H9 (cell line): ENCODE measurements around the gene ZNF587. TPM values are rescaled to one million over a fixed set of nuclear protein-coding genes. Genes with fewer than 3 reads are reported as not detected.
A peak's percentile ranks its signal among the peaks of the same experiment; 100 is the strongest.

ENCODE experiments used
- DNase-seq: peaks from one replicate; pipeline ENCODE4 v3.0.0-alpha.2; 2017
- H2AFZ ChIP-seq: one replicate; pipeline ENCODE4 v1.6.1; 2013; ENCODE audit warnings: mild to moderate bottlenecking, low read length, control low read depth, moderate library complexity
- H2AK5ac ChIP-seq: 2 replicates; pipeline ENCODE4 v1.6.1; 2013; ENCODE audit warnings: low read length, control low read depth, mixed read lengths; ENCODE audit not compliant: insufficient read length
- H2BK120ac ChIP-seq: one replicate; pipeline ENCODE4 v1.6.1; 2013; ENCODE audit warnings: low read depth, mild to moderate bottlenecking, low read length, control low read depth, inconsistent platforms; ENCODE audit not compliant: poor library complexity, severe bottlenecking
- H2BK12ac ChIP-seq: 2 replicates; pipeline ENCODE4 v1.6.1; 2013; ENCODE audit warnings: low read length, control low read depth, mixed read lengths, low read depth; ENCODE audit not compliant: insufficient read length
- H2BK15ac ChIP-seq: 2 replicates; pipeline ENCODE4 v1.6.1; 2013; ENCODE audit warnings: low read depth, low read length, control low read depth
- H2BK20ac ChIP-seq: one replicate; pipeline ENCODE4 v1.6.1; 2013; ENCODE audit warnings: low read depth, mild to moderate bottlenecking, low read length, control low read depth, inconsistent platforms; ENCODE audit not compliant: poor library complexity, severe bottlenecking
- H2BK5ac ChIP-seq: 2 replicates; pipeline ENCODE4 v1.6.1; 2013; ENCODE audit warnings: low read length, control low read depth, mixed read lengths; ENCODE audit not compliant: insufficient read length
- H3K14ac ChIP-seq: 2 replicates; pipeline ENCODE4 v1.6.1; 2013; ENCODE audit warnings: low read length, control low read depth; ENCODE audit not compliant: insufficient read depth
- H3K18ac ChIP-seq: 2 replicates; pipeline ENCODE4 v1.6.1; 2013; ENCODE audit warnings: low read depth, mild to moderate bottlenecking, mixed read lengths, low read length, control low read depth; ENCODE audit not compliant: insufficient read length
- H3K23ac ChIP-seq: 2 replicates; pipeline ENCODE4 v1.6.1; 2013; ENCODE audit warnings: low read length, control low read depth, mixed read lengths, low read depth; ENCODE audit not compliant: insufficient read length
- H3K23me2 ChIP-seq: 2 replicates; pipeline ENCODE4 v1.6.1; 2013; ENCODE audit warnings: low read depth, mild to moderate bottlenecking, mixed read lengths, low read length, control low read depth; ENCODE audit not compliant: insufficient read length, poor library complexity, severe bottlenecking
- H3K27ac ChIP-seq: 2 replicates; pipeline ENCODE4 v1.5.1; 2013; ENCODE audit warnings: low read length, control low read depth, mixed read lengths, low read depth; ENCODE audit not compliant: insufficient read length
- H3K27me3 ChIP-seq: 2 replicates; pipeline ENCODE4 v1.6.1; 2013; ENCODE audit warnings: low read length, control low read depth, inconsistent platforms; ENCODE audit not compliant: insufficient read depth
- H3K4ac ChIP-seq: 2 replicates; pipeline ENCODE4 v1.6.1; 2013; ENCODE audit warnings: low read depth, mild to moderate bottlenecking, control low read depth, inconsistent platforms, low read length, moderate library complexity
- H3K4me1 ChIP-seq: 2 replicates; pipeline ENCODE4 v1.6.1; 2013; ENCODE audit warnings: low read length, control low read depth, inconsistent platforms; ENCODE audit not compliant: insufficient read depth
- H3K4me2 ChIP-seq: 2 replicates; pipeline ENCODE4 v1.6.1; 2013; ENCODE audit warnings: low read length, control low read depth, mixed read lengths; ENCODE audit not compliant: insufficient read length, insufficient read depth
- H3K56ac ChIP-seq: 2 replicates; pipeline ENCODE4 v1.6.1; 2013; ENCODE audit warnings: low read depth, mild to moderate bottlenecking, mixed read lengths, low read length, control low read depth; ENCODE audit not compliant: insufficient read length
- H3K79me1 ChIP-seq: 2 replicates; pipeline ENCODE4 v1.6.1; 2013; ENCODE audit warnings: low read depth, mild to moderate bottlenecking, moderate library complexity, low read length, control low read depth, inconsistent platforms; ENCODE audit not compliant: insufficient read depth, poor library complexity, severe bottlenecking
- H3K79me2 ChIP-seq: 2 replicates; pipeline ENCODE4 v1.6.1; 2013; ENCODE audit warnings: low read length, control low read depth, inconsistent platforms; ENCODE audit not compliant: insufficient read depth
- H3K9ac ChIP-seq: 2 replicates; pipeline ENCODE4 v1.6.1; 2013; ENCODE audit warnings: low read length, control low read depth, mixed read lengths; ENCODE audit not compliant: insufficient read length; ENCODE audit errors: extremely low read depth
- H3K9me3 ChIP-seq: one replicate; pipeline ENCODE4 v1.6.1; 2013; ENCODE audit warnings: low read depth, low read length, inconsistent platforms; ENCODE audit not compliant: control insufficient read depth
- H3T11ph ChIP-seq: one replicate; pipeline ENCODE4 v1.6.1; 2013; ENCODE audit warnings: mild to moderate bottlenecking, low read length, control low read depth, inconsistent platforms
- H4K20me1 ChIP-seq: one replicate; pipeline ENCODE4 v1.6.1; 2013; ENCODE audit not compliant: control insufficient read depth, insufficient read length, insufficient read depth
- H4K5ac ChIP-seq: 2 replicates; pipeline ENCODE4 v1.6.1; 2013; ENCODE audit warnings: low read depth, mild to moderate bottlenecking, mixed read lengths, low read length, control low read depth; ENCODE audit not compliant: insufficient read length
- H4K8ac ChIP-seq: replicated peaks from 2 replicates; pipeline ENCODE4 v1.6.1; 2013; ENCODE audit warnings: low read length, control low read depth, mixed read lengths, low read depth; ENCODE audit not compliant: insufficient read length
- H4K91ac ChIP-seq: 2 replicates; pipeline ENCODE4 v1.6.1; 2013; ENCODE audit warnings: low read depth, mild to moderate bottlenecking, moderate library complexity, mixed read lengths, low read length, control low read depth; ENCODE audit not compliant: insufficient read length
- H3K27ac Mint-ChIP-seq, 3 experiments: 2 replicates in 2 of 3; 3 replicates in 1 of 3; pipeline ENCODE4 v1.8.0; 2020 to 2021; ENCODE audit warnings: mixed read lengths in 3 of 3, mild to moderate bottlenecking in 1 of 3, moderate library complexity in 1 of 3
- H3K27me3 Mint-ChIP-seq: 2 replicates; pipeline ENCODE4 v1.8.0; 2021; ENCODE audit warnings: low read depth, mild to moderate bottlenecking, moderate library complexity, mixed read lengths
- H3K36me3 Mint-ChIP-seq, 3 experiments: 2 replicates in 2 of 3; 3 replicates in 1 of 3; pipeline ENCODE4 v1.8.0; 2020 to 2021; ENCODE audit warnings: low read depth in 3 of 3, mixed read lengths in 3 of 3; ENCODE audit not compliant: insufficient read depth in 1 of 3
- H3K4me1 Mint-ChIP-seq, 2 experiments: 2 replicates each; pipeline ENCODE4 v1.8.0; 2020; ENCODE audit warnings: mixed read lengths in 2 of 2
- H3K4me3 Mint-ChIP-seq, 2 experiments: 2 replicates in 1 of 2; 3 replicates in 1 of 2; pipeline ENCODE4 v1.8.0; 2020 to 2021; ENCODE audit warnings: mild to moderate bottlenecking in 2 of 2, mixed read lengths in 2 of 2, moderate library complexity in 1 of 2
- H3K9me3 Mint-ChIP-seq, 2 experiments: 2 replicates in 1 of 2; 3 replicates in 1 of 2; pipeline ENCODE4 v1.8.0; 2020; ENCODE audit warnings: mild to moderate bottlenecking in 2 of 2, mixed read lengths in 2 of 2, moderate library complexity in 1 of 2
- WGBS: extraction: QIAGEN DNeasy Blood & Tissue Kit; methylation state at CpG from one replicate; pipeline ENCODE4 v1.1.7; 2013; ENCODE audit warnings: missing lambda C conversion rate, low lambda C conversion rate, mixed read lengths; ENCODE audit not compliant: insufficient read length; ENCODE audit errors: extremely low coverage; 5-methylcytosine and 5-hydroxymethylcytosine counted together
- total RNA-seq: library from RNA; stranded (reverse); gene quantifications from 2 replicates; pipeline ENCODE4 v1.2.1, GENCODE V29; 2021
- TF ChIP-seq, protein P1 (sequence below): fragments of 200-600 bp; sonication (generic); conservative IDR thresholded peaks from 3 replicates; pipeline ENCODE4 v1.8.0; 2021; ENCODE audit warnings: antibody characterized with exemption, mild to moderate bottlenecking

Gene ZNF587
- total RNA-seq, 1 experiment from 2014 or later: 40.0 TPM

DNA sequence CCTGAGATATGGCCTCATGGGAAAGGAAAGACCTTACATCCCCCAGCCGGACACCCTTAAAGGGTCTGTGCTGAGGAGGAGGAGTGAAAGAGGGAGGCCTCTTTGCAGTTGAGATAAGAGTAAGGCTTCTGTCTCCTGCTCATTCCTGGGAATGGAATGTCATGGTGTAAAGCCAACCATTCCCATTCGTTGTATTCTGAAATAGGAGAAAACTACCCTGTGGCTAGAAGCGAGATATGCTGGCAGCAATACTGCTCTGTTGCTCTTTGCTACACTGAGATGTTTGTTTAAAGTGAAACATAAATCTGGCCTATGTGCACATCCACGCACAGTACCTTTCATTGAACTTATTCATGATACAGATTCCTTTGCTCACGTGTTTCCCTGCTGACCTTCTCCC lies 20.3 kb upstream of the ZNF587 start:
- Histone ChIP-seq H4K5ac (no peak overlapping the region), H2BK20ac (no peak overlapping the region), H3K9me3 (no peaks in the 10 kb centered on the region), H4K8ac (no peak overlapping the region), H3K23ac (no peak overlapping the region), H3K56ac (no peak overlapping the region), H3K79me2 (peaks cover 31% of the 10 kb centered on the region), H4K20me1 (no peaks in the 10 kb centered on the region), H2BK5ac (no peak overlapping the region), H3K4ac (no peak overlapping the region), H4K91ac (no peak overlapping the region), H3K9ac (no peak overlapping the region), H2BK15ac (no peak overlapping the region), H3K4me1 (no peaks in the 10 kb centered on the region; the same call in 1 of the 2 replicates), H3K23me2 (no peaks in the 10 kb centered on the region), H2BK12ac (no peak overlapping the region), H3K27me3 (no peaks in the 10 kb centered on the region), H3K27ac (peak overlapping the region; percentile 60), H3K18ac (no peak overlapping the region), H2BK120ac (no peak overlapping the region), H3K4me2 (peak overlapping the region; percentile 1), H3T11ph (no peak overlapping the region), H3K79me1 (peaks cover 7% of the 10 kb centered on the region), H2AFZ (no peak overlapping the region), H2AK5ac (no peak overlapping the region), H3K14ac (no peak overlapping the region)
- no CpG with 5 or more reads among the region's 5 CpGs for WGBS
- peak overlapping the region; percentile 78 to 99 (median 85) for H3K27ac Mint-ChIP-seq
- peaks cover 24 to 26% of the 10 kb centered on the region in 2 experiments for H3K4me1 Mint-ChIP-seq
- TF ChIP-seq, protein P1, sequence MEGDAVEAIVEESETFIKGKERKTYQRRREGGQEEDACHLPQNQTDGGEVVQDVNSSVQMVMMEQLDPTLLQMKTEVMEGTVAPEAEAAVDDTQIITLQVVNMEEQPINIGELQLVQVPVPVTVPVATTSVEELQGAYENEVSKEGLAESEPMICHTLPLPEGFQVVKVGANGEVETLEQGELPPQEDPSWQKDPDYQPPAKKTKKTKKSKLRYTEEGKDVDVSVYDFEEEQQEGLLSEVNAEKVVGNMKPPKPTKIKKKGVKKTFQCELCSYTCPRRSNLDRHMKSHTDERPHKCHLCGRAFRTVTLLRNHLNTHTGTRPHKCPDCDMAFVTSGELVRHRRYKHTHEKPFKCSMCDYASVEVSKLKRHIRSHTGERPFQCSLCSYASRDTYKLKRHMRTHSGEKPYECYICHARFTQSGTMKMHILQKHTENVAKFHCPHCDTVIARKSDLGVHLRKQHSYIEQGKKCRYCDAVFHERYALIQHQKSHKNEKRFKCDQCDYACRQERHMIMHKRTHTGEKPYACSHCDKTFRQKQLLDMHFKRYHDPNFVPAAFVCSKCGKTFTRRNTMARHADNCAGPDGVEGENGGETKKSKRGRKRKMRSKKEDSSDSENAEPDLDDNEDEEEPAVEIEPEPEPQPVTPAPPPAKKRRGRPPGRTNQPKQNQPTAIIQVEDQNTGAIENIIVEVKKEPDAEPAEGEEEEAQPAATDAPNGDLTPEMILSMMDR: no peak
- peaks cover 28 to 52% (median 34%) of the 10 kb centered on the region in 3 experiments for H3K36me3 Mint-ChIP-seq
- peak overlapping the region in 1 of 2 experiments; percentile 97; a peak in 2 of 5 replicates for H3K4me3 Mint-ChIP-seq
- no peak for DNase-seq
- H3K9me3 Mint-ChIP-seq: no peaks in the 10 kb centered on the region
- H3K27me3 Mint-ChIP-seq: no peaks in the 10 kb centered on the region
